ENCODE data around the gene PIGP. TPM values are rescaled to one million over a fixed set of nuclear protein-coding genes. Genes with fewer than 3 reads are reported as not detected.
A peak's percentile ranks its signal among the peaks of the same experiment; 100 is the strongest.

PIGP gene
- total and polyA plus RNA-seq, 9 of the 15 experiments (the other 6 are each of a cell fraction or from before 2014, with no cell fraction given), result 18.3 to 122 (median 35.6) TPM

DNA sequence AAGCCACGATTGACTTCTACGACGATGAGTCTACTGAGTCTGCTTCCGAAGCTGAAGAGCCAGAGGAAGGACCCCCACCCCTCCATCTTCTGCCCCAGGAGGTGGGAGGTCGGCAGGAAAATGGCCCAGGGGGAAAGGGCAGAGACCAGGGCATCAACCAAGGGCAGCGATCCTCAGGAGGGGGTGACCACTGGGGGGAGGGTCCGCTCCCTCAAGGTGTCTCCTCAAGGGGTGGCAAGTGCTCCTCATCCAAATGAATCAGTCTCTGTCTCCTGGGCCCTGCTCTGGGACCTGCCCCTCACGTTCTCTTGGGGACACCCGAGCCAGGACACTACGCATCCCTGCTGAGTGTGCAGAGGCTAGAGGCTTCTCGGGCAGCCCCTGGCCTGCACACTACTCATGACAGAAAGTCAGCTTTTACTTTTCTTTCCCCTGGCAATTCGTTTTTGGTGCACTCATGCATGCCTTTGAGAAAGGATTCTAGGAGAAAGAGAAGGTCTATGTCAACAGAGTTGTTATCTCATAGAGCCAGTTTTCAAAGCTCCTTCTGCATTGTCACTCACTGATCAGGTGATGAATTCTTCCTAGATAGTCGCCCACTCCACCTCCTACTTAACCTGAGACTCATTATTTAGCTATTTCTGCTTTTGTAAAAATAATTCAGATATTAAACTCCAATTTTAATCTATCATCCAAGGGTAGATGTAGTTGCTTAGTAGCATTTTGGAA is 54.8 kb downstream of the PIGP start (continued):
- TF ChIP-seq ZBTB49 (CRISPR knock-in tag; IDR thresholded peaks at IDR 0.05; ENCODE audit: borderline replicate concordance) (no peak), ZNF696 (CRISPR knock-in tag; conservative IDR thresholded peaks at IDR 0.05) (no peak), CHD1 (IDR thresholded peaks at IDR 0.05; ENCODE audit: low read length) (no peak), ASH1L (IDR thresholded peaks at IDR 0.05; ENCODE audit: borderline replicate concordance, low read depth, partially characterized antibody) (no peak), GATA2 (CRISPR knock-in tag; IDR thresholded peaks at IDR 0.05) (peak; percentile 61), KLF16 (IDR thresholded peaks at IDR 0.05) (no peak), RBM15 (IDR thresholded peaks at IDR 0.05; ENCODE audit: insufficient read depth, low read length) (no peak), SIX5 (IDR thresholded peaks at IDR 0.05; ENCODE audit: borderline replicate concordance in 1 of 2, insufficient read depth in 1 of 2, low read depth in 1 of 2, low read length in 2 of 2) (no peak), RBFOX2 (IDR thresholded peaks at IDR 0.05; ENCODE audit: low read depth, low read length) (no peak), ZNF175 (CRISPR knock-in tag; IDR thresholded peaks at IDR 0.05; ENCODE audit: low read depth) (no peak), GTF2E2 (tag; IDR thresholded peaks at IDR 0.05) (no peak), NFE2 (IDR thresholded peaks at IDR 0.05; ENCODE audit: low read depth) (peak; percentile 83), MEIS2 (IDR thresholded peaks at IDR 0.05; ENCODE audit: partially characterized antibody) (peak; percentile 87)
- TF ChIP-seq, protein P1, sequence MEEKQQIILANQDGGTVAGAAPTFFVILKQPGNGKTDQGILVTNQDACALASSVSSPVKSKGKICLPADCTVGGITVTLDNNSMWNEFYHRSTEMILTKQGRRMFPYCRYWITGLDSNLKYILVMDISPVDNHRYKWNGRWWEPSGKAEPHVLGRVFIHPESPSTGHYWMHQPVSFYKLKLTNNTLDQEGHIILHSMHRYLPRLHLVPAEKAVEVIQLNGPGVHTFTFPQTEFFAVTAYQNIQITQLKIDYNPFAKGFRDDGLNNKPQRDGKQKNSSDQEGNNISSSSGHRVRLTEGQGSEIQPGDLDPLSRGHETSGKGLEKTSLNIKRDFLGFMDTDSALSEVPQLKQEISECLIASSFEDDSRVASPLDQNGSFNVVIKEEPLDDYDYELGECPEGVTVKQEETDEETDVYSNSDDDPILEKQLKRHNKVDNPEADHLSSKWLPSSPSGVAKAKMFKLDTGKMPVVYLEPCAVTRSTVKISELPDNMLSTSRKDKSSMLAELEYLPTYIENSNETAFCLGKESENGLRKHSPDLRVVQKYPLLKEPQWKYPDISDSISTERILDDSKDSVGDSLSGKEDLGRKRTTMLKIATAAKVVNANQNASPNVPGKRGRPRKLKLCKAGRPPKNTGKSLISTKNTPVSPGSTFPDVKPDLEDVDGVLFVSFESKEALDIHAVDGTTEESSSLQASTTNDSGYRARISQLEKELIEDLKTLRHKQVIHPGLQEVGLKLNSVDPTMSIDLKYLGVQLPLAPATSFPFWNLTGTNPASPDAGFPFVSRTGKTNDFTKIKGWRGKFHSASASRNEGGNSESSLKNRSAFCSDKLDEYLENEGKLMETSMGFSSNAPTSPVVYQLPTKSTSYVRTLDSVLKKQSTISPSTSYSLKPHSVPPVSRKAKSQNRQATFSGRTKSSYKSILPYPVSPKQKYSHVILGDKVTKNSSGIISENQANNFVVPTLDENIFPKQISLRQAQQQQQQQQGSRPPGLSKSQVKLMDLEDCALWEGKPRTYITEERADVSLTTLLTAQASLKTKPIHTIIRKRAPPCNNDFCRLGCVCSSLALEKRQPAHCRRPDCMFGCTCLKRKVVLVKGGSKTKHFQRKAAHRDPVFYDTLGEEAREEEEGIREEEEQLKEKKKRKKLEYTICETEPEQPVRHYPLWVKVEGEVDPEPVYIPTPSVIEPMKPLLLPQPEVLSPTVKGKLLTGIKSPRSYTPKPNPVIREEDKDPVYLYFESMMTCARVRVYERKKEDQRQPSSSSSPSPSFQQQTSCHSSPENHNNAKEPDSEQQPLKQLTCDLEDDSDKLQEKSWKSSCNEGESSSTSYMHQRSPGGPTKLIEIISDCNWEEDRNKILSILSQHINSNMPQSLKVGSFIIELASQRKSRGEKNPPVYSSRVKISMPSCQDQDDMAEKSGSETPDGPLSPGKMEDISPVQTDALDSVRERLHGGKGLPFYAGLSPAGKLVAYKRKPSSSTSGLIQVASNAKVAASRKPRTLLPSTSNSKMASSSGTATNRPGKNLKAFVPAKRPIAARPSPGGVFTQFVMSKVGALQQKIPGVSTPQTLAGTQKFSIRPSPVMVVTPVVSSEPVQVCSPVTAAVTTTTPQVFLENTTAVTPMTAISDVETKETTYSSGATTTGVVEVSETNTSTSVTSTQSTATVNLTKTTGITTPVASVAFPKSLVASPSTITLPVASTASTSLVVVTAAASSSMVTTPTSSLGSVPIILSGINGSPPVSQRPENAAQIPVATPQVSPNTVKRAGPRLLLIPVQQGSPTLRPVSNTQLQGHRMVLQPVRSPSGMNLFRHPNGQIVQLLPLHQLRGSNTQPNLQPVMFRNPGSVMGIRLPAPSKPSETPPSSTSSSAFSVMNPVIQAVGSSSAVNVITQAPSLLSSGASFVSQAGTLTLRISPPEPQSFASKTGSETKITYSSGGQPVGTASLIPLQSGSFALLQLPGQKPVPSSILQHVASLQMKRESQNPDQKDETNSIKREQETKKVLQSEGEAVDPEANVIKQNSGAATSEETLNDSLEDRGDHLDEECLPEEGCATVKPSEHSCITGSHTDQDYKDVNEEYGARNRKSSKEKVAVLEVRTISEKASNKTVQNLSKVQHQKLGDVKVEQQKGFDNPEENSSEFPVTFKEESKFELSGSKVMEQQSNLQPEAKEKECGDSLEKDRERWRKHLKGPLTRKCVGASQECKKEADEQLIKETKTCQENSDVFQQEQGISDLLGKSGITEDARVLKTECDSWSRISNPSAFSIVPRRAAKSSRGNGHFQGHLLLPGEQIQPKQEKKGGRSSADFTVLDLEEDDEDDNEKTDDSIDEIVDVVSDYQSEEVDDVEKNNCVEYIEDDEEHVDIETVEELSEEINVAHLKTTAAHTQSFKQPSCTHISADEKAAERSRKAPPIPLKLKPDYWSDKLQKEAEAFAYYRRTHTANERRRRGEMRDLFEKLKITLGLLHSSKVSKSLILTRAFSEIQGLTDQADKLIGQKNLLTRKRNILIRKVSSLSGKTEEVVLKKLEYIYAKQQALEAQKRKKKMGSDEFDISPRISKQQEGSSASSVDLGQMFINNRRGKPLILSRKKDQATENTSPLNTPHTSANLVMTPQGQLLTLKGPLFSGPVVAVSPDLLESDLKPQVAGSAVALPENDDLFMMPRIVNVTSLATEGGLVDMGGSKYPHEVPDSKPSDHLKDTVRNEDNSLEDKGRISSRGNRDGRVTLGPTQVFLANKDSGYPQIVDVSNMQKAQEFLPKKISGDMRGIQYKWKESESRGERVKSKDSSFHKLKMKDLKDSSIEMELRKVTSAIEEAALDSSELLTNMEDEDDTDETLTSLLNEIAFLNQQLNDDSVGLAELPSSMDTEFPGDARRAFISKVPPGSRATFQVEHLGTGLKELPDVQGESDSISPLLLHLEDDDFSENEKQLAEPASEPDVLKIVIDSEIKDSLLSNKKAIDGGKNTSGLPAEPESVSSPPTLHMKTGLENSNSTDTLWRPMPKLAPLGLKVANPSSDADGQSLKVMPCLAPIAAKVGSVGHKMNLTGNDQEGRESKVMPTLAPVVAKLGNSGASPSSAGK (IDR thresholded peaks at IDR 0.05), result no peak

Measured in K562 (cell line).